Measurements from ENCODE around the gene EDDM13.
"Not testable (repeated sequence)": the region's sequence is repeated elsewhere in the genome, so short reads cannot be mapped to it uniquely, and the experiment has no call there.

EDDM13 gene

DNA sequence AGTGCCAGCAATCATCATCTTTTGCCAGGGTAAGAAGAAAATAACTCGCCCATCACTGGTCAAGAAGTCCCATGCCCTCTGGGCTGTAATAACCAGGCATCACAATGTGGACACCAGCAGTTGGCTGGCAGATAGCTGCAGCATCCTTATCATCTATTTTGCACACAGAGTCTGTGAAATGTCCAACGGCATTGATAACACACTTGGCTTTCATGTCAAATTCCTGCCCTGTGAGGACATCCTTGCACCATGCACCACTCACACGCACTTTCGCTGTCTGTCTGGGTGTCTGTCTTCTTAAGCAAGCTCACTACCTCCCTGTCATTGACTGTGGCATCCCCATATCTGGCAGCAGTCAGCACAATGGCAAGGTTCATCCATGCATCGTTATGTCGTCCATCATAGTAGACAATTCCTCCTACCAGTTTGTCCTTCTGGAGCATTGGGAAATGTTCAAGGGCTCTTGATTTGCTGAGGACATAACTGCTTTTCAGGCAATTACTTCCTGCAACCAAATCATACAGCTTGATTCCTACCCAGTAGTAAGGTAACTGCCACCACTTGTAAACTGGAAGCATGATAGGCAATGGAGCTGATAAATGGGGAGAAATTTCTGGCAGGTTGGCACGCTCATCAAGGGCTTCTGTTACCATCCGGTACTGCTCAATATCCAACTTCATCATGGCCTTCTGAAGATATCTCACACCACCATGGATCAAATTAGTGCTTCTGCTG lies 48.9 kb downstream of the EDDM13 start:
- DNase-seq (ENCODE audit: low read depth in 2 of 2) = no peak

DNA sequence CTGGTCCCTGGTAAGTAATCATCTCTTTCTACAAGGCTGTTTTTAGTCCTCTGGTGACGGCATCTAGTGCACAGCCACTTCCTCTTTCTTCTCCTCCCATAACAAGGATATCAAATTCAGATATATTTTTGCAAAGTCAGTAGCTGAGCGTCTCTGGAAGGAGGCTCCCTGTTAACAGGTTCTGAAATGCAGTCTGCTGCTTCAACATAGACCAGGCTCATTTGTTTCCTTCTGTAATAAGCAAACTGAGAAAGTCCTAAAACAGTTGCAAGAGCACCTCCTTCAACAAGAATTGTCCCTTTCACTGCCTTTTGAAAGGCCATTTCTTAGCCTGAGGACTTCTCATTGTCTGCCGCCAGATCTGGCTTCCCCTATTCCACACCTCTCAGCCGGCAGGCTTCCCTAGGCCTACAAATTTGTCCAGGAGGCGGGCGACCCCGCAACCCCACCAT lies 49.5 kb downstream of the EDDM13 start:
- no peak for DNase-seq (ENCODE audit: low read depth in 2 of 2)

DNA sequence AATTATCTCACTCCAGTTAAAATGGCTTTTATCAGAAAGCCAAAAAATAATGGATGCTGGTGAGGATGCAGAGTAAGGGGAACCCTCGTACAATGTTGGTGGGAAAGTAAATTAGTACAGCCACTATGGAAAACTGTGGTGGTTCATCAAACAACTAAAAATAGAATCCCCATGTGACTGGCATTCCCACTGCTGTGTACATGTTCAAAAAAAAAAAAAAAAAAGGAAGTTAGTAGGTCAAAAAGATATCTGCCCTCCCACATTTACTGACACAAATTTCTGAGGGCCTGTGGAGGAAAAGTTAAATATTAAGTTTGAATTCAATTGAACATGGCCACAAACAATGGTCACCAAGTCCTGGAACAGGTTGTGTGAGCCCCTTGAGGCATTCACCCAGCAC lies 51.9 kb downstream of the EDDM13 start:
- DNase-seq (ENCODE audit: low read depth in 2 of 2) = no peak

DNA sequence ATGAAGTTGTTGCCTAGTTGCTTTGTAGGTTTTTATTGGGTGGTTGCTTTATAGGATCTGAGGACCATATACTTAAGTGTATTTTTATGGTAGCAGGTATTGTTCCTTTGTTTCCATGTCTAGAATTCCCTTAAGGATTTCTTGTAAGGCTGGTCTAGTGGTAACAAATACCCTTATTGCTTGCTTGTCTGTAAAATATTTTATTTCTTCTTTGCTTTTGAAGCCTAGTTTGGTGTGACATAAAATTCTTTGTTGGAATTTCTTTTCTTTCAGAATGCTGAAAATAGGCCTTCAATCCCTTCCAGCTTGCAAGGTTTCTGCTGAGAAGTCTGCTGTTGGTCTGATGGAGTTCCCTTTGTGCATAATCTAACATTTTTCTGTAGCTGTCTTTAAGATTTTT lies 60.1 kb downstream of the EDDM13 start:
- DNase-seq (ENCODE audit: low read depth in 2 of 2) = no peak

DNA sequence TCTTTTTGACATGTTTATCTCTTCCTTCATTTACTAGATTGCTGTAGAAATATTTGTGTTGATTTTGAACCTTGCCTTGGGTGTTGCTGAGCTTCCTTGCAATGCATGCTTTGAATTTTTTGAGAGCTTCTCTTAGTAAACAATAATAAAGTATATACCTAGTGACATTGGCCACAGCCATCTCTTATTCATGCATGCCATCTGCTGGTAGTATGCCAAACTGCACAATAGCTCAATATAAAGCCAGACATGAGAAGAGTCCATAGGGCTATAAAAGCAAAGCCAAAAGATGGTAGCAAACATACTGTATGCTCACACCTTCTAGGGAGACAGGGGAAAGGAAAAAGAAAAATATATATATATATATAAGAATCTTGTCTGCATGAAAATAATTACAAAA lies 61.0 kb downstream of the EDDM13 start:
- no peak for DNase-seq (ENCODE audit: low read depth in 2 of 2)

DNA sequence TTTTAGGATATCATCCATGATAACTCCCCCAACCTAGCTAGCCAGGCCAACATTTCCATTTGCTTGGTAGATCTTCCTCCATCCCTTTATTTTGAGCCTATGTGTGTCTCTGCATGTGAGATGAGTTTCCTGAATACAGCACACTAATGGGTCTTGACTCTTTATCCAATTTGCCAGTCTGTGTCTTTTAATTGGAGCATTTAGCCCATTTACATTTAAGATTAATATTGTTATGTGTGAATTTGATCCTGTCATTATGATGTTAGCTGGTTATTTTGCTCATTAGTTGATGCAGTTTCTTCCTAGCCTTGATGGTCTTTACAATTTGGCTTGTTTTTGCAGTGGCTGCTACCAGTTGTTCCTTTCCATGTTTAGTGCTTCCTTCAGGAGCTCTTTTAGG lies 62.8 kb downstream of the EDDM13 start:
- not testable (repeated sequence) for DNase-seq (ENCODE audit: low read depth in 2 of 2)

DNA sequence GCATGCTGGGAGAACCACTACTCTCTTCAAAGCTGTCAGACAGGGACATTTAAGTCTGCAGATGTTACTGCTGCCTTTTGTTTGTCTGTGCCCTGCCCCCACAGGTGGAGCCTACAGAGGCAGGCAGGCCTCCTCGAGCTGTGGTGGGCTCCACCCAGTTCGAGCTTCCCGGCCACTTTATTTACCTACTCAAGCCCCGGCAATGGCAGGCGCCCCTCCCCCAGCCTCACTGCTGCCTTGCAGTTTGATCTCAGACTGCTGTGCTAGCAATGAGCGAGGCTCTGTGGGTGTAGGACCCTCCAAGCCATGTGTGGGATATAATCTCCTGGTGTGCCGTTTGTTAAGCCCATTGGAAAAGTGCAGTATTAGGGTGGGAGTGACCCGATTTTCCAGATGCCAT lies 64.5 kb downstream of the EDDM13 start:
- DNase-seq (ENCODE audit: low read depth in 2 of 2) = not testable (repeated sequence)

DNA sequence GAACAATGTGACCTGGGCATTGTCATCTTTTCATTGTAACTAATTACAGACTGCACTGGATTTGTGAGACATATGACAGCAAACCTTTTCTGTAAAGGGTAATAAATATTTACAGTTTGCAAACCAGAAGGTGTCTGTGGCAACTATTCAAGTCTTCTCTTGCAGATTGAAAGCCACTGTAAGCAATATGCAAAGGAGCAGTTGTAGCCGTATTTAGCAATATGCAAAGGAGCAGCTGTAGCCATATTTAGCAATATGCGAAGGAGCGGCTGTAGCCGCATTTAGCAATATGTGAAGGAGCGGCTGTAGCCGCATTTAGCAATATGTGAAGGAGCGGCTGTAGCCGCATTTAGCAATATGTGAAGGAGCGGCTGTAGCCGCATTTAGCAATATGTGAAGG lies 66.5 kb downstream of the EDDM13 start:
- DNase-seq (ENCODE audit: low read depth in 2 of 2) = not testable (repeated sequence)

DNA sequence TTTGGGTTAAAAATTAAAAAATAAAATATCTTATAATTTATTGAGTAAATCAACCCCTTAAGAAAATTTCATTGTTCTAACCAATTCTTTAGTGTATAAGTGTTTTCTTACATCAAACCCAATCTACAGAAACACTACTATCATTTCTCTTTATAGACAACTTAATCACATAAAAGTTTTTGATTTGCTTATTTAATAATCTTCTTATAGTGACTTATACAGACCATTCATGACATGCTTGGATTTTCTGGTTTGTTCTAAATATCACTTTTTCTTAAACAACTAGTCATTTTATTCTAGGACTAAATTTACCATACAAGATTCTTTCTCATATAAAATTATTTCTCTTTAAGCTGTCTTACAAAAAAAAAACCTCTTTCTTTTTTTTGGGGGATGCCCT lies 69.4 kb downstream of the EDDM13 start:
- no peak for DNase-seq (ENCODE audit: low read depth in 2 of 2)

DNA sequence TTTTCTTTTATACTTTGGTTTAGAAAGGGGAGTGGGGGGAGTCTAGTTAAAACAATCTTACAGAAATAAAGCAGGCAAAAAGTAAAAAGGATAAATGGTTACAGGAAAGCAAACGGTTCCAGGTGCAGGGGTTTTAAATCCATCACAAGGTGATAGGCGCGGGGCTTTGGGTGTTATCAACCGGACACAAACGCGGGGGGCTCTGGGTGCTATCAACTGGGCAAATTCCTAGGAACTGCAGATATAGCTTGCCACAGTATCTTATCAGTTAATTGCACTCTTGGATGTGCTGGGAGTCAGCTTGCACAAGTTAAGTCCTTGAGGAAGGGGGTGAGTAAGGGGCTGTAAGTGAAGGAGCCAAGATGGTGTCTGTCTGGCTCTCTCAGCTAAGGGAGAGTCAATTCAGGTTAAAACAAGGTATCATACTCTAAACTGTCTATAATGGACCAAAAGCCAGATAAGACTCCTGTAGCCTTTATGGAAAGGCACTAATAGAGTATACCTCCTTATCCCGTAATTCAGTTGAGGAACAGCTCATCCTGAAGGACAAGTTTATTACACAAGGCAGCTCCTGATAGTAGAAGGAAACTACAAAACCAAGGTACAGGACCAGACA lies 74.7 kb downstream of the EDDM13 start:
- no peak for DNase-seq (ENCODE audit: low read depth in 2 of 2)

DNA sequence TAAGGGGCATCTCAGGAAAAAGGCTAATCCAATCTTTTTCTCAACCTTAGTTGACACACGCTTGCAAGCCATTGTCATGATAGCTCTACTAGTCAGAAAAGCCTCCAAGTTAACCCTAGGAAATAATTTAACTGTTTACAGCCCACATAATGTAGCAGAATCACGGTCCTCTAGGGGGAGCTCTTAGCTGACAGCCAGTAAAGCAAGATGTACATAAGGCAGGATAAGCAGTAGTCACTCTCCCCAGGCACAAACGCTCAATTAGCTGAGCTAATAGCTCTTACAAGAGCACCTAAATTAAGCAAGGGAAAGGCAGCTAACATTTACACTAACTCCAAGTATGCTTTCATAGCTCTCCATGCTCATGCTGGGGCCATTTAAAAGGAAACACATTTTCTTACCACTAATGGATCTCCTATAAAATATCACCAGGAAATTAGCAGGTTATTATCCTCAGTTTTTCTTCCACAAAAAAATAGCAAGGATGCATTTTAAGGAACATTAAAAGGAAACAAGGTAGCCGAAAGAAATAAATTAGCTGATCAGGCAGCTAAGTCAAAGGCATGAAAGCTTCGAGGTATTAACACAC lies 75.8 kb downstream of the EDDM13 start:
- DNase-seq (ENCODE audit: low read depth in 2 of 2) = no peak

DNA sequence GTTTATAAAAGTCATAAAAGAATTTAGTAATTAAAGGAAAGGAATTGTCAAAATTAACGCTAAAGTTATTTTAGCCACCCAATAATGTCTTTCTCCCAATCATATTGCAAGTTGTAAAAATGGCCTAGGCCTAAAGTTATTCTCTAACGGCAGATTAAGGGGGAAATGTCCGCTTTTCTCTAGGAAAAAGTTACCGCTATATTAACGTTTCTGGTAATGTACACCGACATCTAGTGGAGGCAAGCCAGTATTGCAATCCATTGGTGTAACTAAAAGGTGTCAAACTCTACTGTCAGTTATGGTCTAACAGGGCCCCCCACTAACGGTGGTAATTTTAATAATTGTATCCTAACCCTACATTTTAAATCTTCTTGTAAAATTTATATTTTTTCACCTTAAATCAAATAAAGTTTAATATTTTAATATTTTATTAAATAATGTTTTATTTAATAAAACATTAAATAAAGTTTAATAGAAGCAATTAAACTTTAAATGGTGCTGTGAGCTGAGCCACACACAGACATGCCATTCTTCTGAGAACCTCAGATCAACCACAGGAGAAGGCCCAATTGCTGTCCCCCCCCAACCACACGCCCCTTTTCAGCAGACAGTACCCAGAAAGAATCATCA lies 78.0 kb downstream of the EDDM13 start:
- peak in 1 of 2 donors; percentile 25 for DNase-seq (ENCODE audit: low read depth in 2 of 2)

DNA sequence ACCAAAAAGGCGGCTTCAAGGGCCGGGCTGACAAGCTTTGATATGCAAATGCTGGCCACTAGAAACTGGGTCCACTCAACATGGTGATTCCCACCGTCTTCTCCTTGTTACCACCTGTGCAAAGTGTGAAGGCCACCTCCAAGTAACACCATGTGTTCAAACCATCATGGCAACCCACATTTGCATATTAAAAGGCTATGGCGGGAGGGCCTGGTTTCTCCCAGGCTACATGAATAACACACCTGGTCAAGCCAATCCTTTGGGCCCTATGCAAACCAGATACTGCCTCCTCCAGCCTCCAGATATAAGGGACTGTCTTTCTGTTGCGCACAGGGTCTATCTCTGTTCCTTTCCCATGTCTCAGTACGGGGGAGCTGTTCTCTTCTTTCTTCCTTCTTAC lies 78.7 kb downstream of the EDDM13 start:
- DNase-seq (ENCODE audit: low read depth in 2 of 2) = no peak

DNA sequence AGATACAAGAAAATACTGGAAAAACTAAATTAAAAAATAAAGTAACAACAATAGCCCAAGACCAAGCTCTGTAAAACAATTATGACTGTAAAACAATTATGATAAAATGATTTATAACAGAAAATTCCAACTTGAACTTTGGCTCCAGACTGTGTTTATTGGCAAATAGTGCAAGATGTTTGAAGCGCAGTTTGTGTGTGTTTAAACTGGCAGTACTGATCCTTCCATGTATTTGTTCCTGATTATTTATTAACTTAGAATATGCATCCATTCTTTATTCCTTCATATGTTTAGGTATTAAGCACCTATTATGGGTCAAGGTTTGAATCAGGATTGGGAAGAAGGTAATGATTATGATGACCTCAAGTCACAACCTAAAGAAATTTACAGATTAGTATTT lies 83.0 kb downstream of the EDDM13 start:
- DNase-seq (ENCODE audit: low read depth in 2 of 2) = no peak

DNA sequence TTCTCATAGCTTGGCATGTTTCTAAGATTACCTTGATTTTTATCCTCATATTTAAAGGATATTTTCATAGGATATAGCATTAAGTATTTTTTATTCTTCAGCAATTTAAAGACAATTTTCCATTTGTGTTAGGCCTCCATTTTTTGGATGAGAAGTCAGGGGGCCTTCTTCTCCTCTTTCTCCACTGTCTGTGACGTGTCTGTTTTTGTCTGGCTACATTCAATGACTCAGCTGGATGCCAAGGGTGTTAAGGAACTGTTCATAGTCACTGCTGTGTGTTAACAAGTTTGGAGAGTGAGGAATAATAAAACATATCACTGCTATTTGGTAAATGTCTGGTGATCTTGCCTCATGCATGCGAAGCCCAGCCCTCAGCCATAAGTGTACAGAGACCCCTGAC lies 84.4 kb downstream of the EDDM13 start:
- DNase-seq (ENCODE audit: low read depth in 2 of 2) = no peak
